Measurements from ENCODE around the gene TMEM60.

GRCh38 chr7:77811516-77812289 lies 13.5 kb upstream of the TMEM60 start:
- TF ChIP-seq EZH2 (IDR thresholded peaks at IDR 0.05; ENCODE audit: borderline replicate concordance, insufficient read depth, low read length, poor library complexity, severe bottlenecking) (no peak), EP300 (conservative IDR thresholded peaks at IDR 0.05; ENCODE audit: poor library complexity, severe bottlenecking) (no peak), CTCF (IDR thresholded peaks at IDR 0.05; ENCODE audit: poor library complexity, severe bottlenecking) (no peak)
